8988T (cell line): Measurements from ENCODE around the gene GCNT2.
"Not testable (repeated sequence)": the region's sequence is repeated elsewhere in the genome, so short reads cannot be mapped to it uniquely, and the experiment has no call there.

Experiments
- DNase-seq: peaks from one replicate; pipeline ENCODE4 v3.0.0; 2011

GCNT2 gene

DNA sequence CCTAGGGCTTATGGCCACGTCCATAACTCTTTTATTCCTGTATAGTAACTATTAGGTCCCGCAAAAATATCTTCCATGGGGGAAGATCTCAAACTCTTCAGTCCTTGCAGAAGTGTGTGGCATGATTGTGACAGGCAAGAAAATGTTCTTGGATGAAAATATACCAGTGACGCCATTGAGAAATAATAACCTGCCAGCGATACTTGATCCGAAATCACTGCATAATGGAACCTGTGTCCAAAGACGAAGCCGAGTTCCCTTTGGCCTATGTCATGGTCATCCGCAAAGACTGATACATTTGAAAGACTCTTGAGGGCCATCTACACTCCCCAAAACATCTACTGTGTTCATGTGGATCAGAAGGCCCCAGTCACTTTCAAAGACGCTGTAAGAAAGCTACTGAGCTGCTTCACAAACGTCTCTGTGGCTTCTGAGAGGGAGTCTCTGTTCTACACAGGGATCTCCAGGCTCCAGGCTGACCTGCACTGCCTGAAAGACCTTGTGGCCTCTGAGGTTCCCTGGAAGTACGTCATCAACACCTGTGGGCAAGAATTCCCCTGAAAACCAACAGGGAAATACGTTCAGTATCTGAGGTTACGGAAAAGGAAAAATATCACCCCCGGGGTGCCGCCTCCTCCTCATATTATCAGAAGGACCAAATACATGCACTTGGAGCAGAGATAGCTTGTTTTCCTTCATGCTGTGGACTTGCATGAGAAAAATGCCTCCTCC, 6.9 kb upstream of the GCNT2 start:
- no peak for DNase-seq

DNA sequence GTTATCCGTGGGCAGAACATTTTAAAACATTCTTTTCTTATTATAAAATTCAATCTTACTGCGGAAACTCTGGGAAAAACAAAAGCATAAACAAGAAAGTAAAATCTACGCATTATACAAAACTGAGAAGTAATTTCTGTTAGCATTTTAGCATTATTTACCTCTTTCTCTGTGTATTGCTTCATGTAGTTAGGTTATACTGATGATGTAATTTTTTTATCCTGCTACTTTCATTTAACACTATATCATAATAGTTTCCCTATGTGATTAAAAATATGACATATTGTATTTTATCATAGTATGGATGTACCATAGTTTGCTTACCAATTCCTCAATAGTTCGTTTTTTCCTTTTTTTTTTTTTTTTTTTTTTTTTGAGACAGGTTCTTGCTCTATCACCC, 4.2 kb upstream of the GCNT2 start:
- DNase-seq: no peak

DNA sequence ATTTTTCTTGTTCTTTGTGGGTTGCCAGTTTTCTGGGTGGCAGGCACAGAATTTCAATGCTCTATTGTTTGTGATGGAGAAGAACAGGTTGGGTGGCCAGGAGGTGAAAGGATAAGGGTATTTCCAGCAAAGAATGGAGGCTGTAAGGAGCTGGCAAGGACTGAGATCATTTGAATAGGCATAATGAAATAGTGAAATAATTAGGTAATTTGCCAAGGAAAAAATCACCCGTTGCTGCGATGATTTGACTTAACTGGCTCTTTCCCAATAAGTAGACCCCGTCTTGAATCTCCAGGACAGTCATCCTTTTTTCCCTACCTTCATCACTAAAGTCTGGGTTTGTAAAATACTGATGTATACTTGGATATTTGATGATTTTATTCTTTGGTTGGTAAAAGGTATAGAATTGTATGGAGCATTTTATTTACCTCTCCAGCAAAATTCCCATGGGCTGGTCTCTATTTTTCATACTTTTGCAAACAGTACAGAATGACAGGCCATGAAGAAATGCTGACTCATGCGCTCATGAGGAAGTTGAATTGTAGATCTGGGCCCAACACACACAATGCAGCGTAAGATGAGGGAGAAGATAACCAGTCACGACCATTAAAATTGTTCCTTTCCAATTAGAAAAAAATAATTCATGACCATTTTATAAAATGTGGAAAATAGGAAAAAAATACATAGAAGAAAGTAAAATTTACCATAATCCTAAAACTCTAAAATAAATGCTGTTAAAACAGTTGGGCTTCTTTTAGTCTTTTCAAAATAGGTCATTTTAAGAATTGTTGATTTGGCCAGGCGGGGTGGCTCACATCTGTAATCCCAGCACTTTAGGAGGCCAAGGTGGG, 2.4 kb upstream of the GCNT2 start:
- no peak for DNase-seq

DNA sequence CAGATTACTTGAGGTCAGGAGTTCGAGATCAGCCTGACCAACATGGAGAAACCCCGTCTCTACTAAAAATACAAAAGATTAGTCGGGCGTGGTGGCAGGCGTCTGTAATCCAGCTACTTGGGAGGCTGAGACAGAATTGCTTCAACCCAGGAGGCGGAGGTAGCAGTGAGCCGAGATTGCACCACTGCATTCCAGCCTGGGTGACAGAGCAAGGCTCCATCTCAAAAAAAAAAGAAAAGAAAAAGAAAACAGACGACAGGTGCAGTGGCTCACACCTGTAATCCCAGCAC, 1.8 kb upstream of the GCNT2 start:
- not testable (repeated sequence) for DNase-seq

DNA sequence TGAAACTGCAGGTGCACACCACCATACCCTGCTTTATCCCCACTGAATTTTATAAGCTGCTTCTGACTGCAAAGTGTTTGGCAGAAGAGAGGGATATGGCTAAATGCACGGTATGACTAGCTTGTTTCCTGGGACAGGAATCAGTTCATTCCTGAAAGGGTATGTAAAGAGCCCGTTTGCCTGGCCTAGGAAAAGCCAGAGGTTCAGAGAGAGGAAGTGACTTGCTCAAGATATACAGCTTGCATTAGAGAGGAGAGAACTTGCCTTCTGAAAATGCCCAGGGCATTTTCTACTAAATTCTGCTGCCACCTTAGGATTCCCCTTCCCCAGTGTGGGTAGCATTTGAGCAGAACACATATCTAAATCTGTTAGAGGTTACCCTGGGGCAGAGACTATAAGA, 683 bp upstream of the GCNT2 start:
- no peak for DNase-seq

DNA sequence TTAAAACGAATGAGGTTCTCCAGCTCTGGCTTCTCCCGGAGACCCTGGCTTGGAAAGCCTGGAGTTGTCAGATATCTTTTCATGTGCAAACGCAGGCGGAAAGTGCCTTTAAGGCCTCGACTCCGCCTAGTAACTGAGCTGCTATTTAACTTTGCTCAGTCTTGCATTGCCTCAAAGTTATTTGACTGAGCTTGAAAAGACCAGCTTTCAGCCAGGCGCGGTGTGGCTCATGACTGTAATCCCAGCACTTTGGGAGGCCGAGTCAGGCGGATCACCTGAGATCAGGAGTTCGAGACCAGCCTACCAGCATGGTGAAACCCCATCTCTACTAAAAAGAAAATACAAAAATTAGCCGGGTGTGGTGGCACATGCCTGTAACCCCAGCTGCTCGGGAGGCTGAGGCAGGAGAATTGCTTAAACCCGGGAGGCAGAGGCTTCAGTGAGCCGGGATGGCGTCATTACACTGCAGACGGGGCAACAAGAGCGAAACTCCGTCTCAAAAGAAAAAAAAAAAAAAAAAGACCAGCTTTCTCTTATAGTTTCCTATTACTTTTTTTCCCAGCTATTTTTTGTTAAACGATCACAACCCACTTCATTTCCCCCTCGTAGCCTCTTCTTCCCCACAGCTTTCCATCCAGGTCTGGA, 1.9 kb downstream of the GCNT2 start:
- DNase-seq: no peak

DNA sequence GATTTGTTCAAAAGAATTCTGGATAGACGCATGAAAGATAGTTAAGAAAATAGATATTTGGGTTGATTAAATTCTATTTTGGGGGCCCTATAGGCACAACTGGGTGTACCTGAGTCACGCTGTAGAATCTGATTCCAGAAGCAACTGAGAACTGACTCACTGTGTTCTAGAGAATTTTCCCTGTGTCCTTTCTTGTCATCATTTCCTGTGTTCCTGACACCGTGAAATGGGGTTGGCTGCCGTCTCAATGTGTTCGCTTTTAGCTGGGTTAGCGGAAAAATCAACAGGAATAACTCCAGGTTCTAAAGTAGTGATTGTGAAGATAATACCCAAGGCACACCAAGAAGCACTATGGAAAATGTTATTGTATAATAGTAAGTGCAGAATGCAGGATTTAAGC, 5.0 kb downstream of the GCNT2 start:
- DNase-seq: peak; percentile 18

DNA sequence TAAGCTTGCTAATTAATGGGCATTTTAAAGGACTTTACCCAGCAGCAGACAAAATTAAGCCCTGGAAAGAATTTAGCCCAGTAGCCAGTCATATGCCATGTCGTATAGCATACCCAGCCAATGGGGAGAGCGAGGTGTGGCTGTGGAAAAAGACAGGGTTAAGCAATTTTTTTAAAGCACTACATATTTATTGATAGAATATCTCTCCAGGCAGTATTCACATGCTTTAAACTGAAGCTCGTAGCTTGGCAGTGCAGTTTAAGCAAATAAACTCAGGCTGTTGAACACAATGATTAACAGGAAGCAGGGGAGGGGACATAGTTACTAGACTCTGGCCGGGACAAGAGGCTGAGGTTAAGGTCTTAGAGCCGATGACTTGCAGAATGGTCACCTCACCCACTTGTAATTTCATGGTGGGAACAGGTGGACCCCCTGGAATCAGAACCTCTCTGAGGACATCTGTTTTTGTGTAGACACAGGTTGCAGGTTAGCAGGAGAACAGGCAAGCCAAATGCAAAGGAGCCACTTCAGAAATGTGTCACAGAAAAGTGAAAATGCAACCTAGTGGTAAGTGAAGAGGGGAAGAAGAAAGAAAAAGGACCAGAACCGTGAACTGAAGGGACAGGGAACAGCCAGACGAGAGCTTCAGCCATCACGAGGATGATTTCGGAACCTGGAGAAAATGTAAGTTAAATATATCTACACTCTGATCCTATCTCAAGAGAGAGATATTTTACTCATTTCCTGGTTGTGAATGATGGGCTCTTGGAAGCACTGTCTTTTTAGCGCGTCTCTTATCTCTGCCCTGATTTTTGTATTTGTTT, 7.2 kb downstream of the GCNT2 start:
- no peak for DNase-seq

DNA sequence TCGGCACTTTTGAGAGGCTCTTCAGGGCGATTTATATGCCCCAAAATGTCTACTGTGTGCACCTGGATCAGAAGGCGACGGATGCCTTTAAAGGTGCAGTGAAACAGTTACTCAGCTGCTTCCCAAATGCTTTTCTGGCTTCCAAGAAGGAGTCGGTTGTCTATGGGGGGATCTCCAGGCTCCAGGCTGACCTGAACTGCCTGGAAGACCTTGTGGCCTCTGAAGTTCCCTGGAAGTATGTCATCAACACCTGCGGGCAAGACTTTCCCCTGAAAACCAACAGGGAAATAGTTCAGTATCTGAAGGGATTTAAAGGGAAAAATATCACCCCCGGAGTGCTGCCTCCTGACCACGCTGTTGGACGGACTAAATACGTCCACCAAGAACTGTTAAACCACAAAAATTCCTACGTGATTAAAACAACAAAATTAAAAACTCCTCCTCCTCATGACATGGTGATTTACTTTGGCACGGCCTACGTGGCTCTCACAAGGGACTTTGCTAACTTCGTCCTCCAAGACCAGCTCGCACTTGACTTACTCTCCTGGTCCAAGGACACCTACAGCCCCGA, 8.2 kb downstream of the GCNT2 start:
- no peak for DNase-seq

DNA sequence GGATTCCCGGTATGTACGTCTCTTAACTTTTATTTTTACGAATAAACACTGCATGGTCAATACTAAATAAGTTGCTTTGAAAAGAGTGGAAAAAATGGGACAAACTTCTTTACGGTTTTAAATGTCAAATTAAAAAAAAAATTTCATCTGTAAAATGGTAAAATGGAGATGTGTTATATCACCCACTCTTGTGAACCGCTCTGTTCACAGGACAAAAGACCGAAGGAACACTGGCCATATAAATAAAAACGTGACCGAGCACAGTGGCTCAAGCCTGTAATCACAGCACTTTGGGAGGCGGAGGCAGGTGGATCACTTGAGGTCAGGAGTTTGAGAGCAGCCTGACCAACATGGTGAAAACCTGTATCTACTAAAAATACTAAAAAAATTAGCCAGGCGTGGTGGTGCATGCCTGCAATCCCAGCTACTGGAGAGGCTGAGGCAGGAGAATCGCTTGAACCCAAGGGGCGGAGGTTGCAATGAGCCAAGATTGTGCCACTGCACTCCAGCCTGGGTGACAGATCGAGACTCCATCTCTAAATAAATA, 8.8 kb downstream of the GCNT2 start:
- not testable (repeated sequence) for DNase-seq

DNA sequence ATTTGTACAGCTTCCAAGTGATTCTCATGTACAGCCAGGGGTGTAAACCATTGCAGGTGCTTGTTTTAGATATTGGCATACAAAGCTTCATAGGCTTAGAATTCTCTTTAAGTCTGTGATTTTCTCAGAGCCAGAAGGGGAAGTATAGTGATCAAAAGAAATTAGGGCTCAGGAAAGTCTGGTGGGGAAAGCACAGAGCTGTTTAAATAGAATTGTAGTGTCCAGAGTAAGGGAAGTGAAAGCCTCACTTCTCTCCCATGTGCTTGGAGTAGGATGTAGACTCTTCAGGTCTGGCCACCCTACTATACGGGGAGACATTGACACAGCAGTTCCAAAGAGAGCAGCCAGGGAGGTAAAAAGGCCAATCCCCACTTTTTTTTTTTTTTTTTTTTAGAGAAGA, 10.4 kb downstream of the GCNT2 start:
- no peak for DNase-seq

DNA sequence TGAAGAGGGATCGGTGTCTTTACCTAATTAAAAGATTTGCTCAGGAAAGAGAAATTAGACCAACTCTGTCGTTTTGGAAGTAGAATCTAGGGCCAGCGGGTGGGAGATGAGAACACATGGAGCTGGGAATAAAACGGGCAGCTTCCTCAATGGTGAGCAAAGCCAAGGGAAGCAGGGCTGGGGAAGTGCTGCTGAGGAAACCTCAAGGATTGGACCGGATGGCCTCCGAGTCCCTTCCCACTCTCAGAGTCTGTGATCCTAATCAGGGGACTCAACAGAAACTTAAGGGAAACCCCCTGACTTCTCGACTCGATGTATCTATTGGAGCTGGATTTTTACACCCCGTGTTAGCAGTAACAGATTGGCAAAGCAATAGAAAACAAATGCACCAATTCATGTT, 10.8 kb downstream of the GCNT2 start:
- DNase-seq: no peak

DNA sequence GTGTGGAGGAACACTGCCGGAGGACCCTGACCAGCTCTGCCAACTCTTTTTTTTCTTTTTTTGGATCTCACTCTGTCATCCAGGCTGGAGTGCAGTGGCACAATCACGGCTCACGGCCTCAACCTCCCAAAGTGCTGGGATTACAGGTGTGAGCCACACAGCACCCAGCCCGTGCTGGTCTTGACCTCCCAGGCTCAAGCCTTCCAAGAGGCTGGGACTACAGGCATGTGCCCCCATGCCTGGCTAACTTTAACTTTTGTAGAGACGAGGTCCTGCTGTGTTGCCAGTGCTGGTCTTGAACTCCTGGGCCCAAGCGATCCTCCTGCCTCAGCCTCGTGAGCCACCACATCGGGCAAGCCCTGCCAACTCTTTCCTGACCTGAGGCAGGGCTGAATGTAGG, 11.2 kb downstream of the GCNT2 start:
- DNase-seq: no peak

DNA sequence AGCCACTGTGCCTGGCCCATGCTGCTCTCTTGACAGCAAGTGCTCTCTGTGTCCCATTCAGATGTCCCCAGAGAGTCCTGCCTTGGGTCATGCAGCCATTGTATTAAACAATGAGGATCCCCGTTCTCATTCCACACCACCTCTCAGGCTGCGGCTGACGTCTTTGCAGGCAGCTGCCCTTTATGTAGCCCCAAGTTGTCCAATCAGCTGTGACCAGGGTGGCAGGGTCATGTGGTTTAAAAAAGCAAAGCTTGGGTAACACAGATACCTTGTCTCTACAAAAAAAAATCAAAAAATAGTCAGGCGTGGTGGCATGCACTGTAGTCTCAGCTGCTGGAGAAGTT, 13.2 kb downstream of the GCNT2 start:
- DNase-seq: no peak

DNA sequence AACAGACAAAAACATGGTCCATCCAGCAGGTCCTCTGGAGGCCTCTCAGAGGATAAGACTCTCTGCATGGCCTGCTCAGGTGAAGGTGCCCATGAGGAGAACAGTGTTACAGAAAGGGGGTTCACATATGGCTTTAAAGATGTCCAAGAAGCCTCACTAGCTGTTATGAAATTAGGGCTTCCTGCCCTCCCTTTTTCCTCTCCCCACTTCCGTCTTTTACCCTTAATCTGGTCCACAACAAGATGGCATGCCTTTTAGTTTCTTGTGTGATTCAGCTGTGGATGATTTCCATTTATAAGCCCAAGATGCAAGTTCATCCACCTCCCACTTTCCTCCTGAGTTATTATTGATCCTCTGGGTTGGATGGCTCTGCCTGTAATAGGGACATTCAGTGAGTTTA, 14.0 kb downstream of the GCNT2 start:
- DNase-seq: no peak

DNA sequence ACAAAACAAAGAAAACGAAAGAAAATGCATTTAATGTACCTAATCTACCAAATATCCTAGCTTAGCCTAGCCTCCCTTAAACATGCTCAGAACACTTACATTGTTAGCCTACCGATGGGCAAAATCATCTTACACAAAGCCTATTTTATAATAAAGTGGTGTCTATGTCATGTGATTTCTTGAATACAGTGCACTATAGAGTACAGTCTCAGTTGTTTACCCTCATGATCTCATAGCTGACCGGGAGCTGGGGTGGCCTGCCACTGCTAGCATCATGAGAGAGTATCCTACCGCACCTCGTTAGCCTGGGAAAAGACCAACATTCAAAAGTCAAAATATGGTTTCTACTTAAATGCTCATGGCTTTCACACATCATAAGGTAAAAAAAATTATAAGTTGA, 16.6 kb downstream of the GCNT2 start:
- DNase-seq: no peak

DNA sequence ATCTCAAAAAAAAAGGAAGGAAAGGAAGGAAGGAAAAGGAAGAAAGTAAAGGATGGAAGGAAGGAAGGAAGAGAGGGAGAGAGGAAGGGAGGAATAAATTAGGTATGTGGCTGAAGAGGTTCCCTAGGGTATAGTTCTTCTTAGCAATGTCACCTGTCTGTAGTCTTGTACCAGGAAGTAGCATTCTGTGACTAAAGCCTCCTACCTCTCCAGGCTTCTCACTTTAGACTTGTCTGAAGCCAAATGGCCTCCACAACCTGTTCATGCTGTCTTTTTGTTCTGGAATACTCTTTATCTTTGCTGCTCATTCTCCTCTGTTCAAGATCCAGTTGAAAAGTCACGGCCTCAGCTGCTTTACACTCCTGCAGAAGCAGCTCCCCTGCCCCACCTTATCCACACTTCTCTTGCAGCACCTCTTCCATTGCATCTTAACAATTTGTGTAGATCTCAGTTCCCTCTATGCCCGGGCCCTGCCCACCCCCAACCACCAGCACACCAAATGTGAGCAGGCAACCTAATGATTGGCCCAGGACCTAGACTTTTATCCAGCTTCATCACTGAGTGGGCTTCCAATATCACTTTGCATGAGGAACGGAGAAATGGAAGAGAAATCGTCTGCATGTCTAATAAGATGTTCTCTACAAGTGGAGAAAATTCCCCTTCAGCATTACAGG, 19.1 kb downstream of the GCNT2 start:
- no peak for DNase-seq

DNA sequence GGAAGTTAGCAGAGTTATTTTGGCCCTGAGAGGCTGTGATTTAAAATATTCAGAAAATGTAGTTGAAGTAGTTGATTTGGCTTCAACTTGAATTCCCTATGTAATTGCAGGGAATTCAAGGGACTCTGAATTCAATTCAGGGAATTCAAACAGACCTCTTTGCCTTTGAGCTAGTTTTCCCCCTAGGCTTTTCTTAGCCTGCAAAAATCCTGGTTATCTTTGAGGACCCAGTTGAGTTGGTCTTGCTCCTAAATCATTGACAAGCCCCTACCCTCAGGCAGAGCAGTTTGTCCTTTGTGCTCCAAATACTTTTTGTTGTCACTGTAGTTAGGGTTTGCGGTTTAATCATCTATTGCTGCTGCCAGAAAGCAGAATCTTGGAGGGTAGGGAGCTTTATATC, 20.4 kb downstream of the GCNT2 start:
- DNase-seq: no peak

DNA sequence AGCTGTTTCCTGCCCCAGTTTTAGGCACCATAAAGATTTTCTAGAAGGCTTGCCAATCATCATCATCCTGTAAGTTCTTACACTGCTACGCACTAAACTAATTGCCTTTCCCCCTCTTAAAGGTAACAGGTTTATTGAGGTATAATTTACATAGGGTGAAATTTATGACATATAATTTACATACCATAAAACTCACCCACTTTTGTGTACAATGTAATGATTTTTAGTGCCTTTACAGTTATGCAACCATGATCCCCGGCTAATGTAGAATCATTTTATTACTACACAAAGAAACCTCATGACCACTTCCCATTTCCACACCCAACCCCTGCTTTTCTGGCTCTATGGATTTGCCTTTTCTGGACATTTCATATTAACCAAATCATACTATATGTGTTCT, 21.1 kb downstream of the GCNT2 start:
- no peak for DNase-seq

DNA sequence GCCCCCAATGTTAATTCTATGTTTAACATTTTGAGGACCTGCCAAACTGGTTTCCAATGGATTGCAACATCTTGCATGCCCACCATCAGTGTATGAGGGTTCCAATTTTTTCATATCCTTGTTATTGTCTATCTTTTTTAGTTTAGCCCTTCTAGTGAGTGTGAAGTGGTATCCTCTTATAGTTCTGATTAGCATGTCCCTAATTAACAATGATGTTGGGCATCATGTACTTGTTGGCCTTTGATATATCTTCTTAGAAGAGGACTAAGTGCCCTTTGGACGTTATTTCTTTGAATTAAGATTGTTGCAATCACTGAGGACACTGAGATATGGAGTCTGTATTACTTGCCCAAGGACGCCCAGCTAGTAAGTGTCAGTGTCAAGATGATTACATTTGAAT, 22.3 kb downstream of the GCNT2 start:
- no peak for DNase-seq

DNA sequence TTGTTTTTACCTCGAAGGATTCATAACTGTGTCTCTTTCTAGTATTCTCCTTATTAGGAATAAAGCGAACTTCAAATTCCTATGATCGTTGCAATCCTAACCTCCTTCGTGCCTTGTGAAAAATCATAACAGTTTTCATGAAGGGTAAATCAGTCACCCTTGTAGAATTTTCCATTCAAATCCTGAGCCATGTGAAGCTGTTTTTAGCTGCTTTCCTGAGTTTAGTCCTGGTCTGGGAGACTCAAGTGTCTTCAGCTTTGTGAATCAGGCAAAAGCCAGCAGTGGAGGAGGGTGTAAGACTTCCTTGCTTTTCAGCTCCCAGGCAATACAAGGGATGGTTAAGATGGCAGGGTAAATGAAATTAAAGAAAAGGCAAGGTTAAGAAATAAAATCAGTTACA, 24.3 kb downstream of the GCNT2 start:
- DNase-seq: no peak

DNA sequence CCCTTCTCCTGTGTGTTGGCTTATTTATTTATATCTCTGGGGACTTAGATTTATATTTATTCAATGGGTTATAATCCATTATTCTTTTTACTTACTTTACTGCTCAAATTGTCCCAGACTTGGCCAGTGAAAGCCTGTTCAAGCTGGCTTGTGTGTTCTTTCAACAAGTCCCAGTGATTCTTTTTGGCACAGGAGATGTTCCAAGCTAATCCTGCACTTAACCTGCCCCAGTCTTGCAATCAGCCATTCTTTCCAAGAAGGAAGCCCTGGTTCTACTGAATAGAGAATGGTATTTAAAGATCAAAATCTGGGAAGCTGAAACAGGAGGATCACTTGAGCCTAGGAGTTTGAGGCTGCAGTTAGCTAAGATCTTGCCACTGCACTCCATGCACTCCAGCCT, 26.7 kb downstream of the GCNT2 start:
- DNase-seq: no peak
